GM23248 (cell line): ENCODE measurements around the gene WDR72.

Experiments
- EZH2 ChIP-seq: fragments of 200-600 bp; sonication (generic); IDR thresholded peaks from 2 replicates; pipeline ENCODE4 v1.6.1; 2018; ENCODE audit warnings: antibody characterized with exemption, mild to moderate bottlenecking; ENCODE audit not compliant: insufficient read depth, poor library complexity, severe bottlenecking
- EZH2phosphoT487 ChIP-seq: fragments of 200-600 bp; sonication (generic); IDR thresholded peaks from 2 replicates; pipeline ENCODE4 v1.6.1; 2018; ENCODE audit warnings: antibody characterized with exemption, moderate library complexity, mild to moderate bottlenecking, low read depth; ENCODE audit not compliant: insufficient read depth

DNA sequence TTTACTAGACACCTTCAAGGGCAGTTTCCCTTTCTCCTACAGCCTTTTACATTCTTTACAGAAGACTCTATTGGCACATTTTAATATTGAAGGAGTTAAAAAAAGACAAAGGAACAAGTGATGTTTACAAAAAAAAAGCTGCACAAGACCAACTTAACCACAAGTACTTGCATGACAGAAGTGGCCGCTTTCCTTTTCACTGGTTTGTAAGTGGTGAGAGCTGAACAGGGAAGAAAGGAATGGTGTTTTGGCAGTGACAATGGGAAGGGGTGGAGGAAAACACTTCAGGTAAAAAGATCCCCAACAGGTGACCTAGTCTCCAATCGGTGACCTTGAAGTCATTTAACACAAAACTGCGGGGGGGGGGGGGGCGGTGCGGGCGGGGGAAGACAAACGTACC, 1.1 kb downstream of the WDR72 start:
- TF ChIP-seq EZH2 (no peak), EZH2phosphoT487 (no peak)
